Measurements from ENCODE around the gene SH3TC1.

Gene SH3TC1

DNA sequence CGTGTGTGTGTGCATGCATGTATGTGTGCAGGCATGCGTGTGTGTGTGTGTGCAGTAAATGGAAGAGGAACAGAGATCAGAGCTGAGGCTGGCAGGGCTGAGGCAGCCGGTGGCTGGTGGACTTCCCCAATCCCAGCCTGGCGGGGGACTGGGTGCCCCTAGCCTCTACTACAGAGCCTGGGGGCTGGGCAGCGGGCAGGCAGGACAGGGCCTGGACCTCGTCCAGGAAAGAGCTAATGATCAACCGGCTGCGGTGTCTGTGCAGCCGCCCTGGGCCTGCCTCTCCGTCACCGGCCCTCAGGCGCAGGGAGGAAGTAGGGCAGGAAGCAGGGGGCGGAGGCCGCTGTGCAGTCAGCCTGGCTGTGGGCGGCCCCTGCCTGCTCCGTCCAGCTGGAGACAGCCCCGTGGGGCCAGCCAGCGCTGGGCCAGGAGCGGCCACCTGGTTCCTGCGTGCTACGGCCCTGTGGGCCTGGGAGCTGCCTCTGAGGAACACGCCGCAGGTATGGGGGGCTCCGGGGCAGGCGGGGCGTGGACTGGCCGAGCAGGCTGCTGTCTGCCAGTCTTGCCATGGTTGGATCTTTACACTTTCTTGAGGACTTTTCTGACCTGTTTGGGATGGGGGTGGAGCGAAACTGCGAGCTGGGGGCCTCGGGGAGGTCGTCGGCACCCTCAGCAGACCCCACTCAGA is at the start of gene SH3TC1:
SH3TC1 (plus strand) TSS at position 385 of the 688 bp plus-strand sequence. CDS start 5,905 bp downstream, outside the sequence.
- peak; percentile 20 to 35 for DNase-seq (ENCODE audit: low read depth in 1 of 2, low spot score in 1 of 2)

DNA sequence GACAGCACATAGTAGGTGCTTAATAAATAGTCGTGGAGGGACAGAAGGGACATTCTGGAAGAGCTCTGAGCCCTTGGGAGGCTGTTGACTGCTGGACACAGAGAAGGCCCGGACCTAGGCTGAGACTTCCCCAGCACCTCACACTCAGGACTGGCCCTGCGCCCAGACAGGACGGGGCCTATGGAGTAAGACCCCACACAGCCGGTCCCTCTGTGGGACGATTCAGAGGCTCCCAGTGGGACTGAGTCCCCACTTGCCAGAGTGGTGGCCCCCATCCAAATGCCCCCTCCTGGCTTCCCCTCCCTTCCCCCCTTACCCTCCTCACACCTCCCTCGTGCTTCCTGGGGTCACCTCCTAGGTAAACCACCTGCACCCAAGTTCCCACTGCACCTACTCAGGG is 49.4 kb upstream of the SH3TC1 start:
- DNase-seq (ENCODE audit: low read depth in 1 of 2, low spot score in 1 of 2), result no peak

DNA sequence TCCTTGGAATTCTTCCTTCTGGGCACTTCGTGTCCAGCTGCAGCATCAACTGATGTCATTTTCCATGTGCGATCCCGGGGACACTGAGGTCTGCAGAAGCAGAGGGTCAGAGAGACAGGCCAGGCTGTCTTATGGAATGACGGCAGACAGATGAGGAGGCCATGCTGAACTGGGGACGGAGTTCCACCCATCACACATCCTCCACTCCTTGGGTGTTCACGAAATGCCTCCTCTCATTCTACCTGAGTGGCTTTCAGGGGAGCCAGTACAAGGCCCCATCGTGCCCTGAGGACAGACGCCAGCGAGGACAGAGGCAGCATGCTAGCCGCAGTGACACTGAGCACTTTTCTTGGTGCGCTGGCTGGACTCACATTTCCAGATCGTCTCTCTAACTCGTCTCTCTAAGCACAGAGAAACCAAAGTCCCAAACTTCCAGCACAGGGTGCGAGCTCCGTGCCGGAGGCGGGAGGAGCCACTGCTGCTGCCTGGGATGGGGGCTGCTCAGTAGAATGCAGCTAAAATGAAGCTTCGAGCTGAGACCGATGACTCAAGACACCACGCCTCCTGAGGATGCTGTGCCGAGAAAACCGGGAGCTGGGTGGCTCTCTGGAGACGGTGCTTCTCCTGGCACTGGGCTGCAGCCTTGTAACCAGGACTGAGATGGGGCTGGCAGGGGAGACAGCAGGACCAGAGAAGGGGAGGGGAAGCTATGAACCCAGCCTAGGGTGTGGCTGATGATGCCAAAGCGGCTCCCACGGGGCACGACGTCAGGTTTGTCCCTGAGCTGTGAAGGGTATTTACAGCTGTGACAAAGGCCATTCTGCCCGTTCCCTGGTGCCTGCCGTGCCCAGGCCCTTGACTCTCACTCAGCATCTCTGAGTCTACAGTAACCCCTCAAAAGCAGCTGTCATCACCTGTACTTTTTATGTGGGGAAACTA is 48.7 kb upstream of the SH3TC1 start:
- no peak for DNase-seq (ENCODE audit: low read depth in 1 of 2, low spot score in 1 of 2)

DNA sequence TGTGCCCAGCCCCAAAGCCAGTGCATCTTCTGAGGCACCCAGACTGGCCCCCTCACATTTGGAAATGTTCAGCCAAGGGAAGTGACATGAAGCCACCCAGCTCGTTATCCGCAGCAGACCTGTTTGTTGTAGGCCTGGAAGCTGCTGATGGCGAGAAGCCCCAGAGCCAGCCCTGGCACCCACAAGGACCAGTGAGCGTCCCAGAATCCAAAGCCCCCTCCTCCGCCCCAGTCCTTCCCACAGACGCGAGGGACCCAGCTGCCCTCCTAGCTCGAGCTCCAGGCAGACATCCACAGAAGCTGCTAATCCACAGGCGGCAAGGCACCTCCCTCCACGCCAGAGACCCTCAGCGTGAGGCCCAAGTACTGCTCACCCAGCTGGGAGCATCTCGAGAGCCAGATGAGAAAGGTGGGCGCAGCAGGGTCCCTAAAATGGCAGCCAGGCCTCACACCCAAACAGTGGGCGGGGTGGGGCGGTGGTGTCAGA is 47.9 kb upstream of the SH3TC1 start:
- DNase-seq (ENCODE audit: low read depth in 1 of 2, low spot score in 1 of 2), result no peak

DNA sequence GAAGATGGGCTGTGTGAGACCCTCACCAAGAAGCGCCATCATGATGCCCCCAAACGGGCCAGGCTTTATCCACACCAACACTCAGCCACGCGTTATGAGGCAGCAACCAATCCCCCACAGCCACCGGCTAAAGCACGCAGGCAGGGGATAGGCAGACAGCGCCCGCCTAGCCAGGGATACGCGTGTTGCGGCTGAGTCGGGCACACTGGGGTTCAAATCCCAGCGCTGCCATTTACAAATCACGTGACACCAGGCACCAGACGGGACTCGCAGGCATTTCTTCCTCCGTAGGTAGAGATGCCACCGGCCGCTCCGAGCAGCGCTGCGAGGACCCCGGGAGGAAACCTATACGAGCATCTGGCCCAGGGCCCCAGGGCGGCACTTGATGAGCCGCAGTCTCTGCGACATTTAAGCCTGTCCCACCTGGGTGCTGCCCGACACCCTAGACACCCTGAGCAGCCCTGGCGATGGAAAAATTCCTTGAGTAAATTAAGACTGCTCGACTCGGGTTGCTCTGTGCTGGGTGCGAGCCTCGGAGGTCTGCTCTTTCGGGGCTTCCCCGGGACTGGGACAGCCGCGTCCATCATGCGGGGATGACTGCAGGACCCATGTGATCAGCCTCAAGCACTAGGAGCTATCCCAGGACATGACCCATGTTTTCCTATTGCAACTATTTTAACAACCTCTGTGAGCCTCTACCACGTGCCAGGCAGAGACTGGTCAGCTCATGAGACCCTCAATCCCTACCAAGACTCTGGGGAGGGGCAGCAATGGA is 46.8 kb upstream of the SH3TC1 start:
- DNase-seq (ENCODE audit: low read depth in 1 of 2, low spot score in 1 of 2), result no peak

DNA sequence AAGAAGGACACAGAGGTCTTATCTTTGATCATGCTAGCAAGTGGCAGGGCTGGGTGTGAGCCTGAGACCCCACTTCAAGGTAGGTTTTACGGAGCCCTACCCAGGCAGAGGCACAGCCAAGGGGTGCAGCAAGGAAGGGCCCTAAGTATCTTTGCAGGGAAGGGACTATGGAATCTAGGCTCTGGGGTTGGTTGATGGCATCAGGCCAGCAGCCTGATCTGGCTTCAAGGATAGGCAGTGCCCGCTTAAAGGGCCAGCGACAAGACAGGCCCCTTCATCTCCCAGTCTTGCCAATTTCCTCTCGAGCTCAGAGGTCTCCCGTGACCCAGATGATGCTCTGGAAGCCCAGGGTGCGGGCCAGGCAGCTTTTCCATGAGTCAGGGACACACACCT is 46.2 kb upstream of the SH3TC1 start:
- DNase-seq (ENCODE audit: low read depth in 1 of 2, low spot score in 1 of 2), result no peak

DNA sequence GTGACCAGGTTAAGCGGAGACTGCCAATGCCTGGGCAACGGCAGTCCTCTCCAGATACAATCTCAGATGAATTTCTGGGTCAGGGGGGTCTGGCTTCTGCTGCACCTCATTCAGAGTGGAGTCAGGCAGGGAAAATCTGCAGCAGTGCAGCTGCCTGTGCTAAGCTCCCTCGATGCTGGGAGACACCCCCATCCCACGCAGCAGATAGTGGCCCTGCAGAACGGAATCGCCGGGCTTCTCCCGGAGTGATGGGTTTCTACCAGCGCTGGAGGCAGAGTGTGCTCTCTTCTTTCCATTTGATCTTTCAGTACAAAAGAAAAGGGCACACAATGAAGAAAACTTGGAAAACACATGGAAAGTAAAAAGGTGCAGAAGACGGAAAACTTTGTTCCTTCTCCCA is 45.6 kb upstream of the SH3TC1 start:
- no peak for DNase-seq (ENCODE audit: low read depth in 1 of 2, low spot score in 1 of 2)

DNA sequence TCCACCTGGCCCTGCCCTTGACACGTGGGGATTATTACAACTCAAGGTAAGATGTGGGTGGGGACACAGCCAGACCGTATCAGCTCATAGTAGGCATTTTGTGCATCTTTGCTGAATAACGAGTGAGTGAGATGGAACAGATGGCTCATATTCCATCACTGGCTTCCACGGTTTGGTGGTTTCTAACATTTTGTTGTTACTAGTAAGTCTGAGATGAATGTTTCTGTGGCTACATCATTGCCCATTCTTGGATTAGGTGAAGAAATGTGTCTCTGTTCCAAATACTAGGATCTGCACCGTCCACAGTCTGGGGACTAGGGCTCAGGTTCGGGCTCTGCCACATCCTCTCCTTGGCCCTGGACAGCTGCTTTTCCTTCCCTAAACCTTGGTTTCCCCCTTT is 44.0 kb upstream of the SH3TC1 start:
- no peak for DNase-seq (ENCODE audit: low read depth in 1 of 2, low spot score in 1 of 2)

DNA sequence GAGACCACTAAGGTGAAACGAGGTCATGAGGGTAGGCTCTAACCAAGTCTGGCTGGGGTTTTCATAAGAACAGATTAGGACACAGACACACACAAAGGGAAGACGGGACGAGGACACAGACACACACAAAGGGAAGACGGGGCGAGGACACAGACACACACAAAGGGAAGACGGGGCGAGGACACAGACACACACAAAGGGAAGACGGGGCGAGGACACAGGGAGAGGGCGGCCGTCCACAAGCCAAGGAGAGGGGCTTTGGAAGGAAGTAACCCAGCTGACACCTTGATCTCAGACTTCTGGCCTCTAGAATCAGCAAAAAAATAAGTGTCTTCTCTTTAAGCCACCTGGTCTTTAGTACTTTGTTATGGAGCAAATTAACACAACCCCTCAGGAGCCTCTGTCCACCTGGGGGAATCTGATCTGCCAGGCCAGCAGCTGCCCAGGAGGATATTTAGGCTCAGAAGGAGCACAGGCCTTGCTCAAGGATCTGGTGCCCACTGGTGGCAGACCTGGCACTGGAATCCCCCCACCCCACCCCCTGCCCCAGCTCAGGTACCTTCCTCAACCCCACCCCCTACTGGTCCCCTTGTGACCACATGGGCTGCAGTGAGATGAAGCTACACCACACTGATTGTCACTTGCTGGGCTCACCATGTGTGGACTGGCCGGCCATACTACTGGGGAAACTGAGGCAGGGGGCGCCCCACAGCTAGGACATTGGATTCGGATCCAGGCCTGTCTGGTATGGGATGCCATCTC is 43.2 kb upstream of the SH3TC1 start:
- no peak for DNase-seq (ENCODE audit: low read depth in 1 of 2, low spot score in 1 of 2)

DNA sequence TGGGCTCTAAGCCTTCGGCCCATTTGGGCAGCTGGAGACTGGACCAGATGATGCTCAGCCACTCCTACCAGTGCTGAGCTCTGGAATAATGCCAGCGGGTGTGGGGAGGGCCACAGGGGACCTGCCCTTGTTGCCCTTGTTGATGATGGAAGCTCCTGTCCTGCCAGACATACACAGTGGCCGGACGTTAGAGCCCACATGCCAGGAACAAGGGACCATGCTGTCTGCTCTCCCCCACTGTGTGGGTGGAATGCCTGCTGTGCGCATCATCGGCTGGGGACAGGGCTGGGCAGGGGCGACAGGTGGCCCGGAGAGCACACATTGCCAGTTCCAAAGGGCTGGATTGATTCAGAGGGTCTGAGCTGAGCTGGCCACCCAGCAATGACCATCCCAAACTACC is 42.5 kb upstream of the SH3TC1 start:
- no peak for DNase-seq (ENCODE audit: low read depth in 1 of 2, low spot score in 1 of 2)

DNA sequence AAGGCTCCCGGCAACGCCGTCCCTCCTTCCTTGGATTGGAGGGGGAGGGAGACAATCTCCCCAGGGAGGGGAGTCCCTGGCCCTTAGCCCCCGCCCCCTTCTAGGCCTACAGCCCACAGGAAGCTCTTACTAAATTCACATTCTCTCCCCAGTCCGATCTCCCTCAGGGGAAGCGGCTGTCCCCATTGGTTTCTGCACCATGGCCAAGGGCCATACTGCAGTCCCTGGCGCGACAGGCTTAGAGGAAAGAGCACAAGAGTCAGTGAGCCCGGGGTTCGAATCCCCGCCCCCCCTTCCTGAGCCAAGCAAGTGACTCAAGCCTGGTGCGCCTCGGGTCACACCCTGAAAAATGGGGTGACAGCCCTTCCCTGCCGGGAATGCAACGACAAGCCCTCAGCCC is 41.6 kb upstream of the SH3TC1 start:
- DNase-seq (ENCODE audit: low read depth in 1 of 2, low spot score in 1 of 2), result no peak

DNA sequence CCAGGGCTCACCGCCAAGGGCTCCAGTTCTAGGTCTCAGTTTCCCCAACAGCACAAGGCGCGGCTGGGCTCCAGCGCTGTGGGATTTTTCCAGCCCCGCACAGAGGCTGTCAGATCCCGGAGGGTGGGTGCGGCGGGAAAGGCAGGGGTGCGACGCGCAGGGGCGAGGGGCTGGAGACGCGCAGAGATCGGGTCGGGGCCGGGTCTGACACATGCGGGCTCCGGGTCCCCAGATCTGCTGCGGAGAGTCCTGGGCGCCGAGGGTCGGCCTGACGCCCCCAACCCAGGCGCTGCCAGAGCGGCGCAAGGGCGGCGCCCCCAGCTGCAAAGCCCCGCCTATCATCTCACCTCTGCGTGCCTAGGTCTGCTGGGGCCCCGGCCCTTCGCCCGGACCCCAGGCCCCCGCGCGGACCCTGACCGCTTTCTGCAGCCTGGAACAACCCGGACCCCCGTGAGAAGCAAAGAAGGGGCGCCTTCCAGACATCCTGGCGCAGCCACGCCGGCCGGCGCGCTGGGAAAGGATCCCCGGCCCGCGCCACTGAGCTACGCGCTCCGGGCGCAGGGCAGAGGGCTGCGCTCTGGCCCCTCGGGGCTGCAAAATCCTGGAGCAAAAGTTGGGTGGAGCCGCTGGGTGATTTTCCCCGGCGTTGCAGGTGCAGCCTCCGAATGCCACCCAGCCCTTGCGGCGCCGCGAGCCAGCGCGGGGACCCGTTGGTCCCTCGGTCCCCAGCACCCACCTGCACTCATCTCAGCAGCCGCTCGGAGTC is 41.0 kb upstream of the SH3TC1 start:
- no peak for DNase-seq (ENCODE audit: low read depth in 1 of 2, low spot score in 1 of 2)

DNA sequence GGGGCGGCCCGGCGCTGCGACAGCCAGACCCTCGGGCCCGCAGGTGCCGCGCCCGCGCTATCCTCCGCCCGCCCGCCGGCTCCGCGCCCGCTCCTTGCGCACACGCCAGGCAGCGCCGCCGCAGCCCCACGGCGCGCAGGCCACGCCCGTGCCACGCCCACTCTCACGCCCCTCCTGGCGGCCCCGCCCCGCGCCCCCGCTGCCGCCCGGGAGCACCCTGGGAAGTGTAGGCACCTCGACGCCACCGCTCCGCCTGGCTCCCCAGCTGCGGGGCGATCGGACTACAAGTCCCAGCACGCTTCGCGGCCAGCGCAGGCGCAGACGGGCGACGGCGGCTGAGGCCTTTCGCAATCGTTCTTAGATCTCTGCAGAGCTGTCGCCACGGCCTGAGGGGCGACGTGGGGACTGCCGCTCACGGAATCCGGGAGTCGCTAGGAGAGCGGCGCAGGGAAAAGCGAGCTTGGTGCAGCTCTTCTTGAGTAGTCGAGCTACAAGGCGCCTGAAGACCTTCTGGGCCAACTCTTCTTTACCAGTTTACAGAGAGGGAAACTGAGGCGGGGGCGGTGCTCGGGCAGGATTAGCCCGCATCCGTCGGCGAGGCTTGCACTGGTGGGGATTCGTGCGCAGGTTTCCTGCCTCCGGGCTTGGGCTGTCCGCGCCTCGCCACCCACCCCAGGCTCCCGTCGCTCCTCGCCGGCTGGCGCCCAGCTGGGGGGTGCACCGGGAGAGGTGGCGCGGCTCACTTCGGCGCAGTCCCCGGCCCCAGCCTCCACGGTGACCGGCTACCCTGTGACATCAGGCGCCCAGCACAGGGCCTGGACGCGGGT is 40.2 kb upstream of the SH3TC1 start, which contains the start of gene ABLIM2:
ABLIM2 (minus strand) TSS at position 104 of the 827 bp plus-strand sequence. CDS start 124 bp downstream, outside the sequence.
- peak; percentile 99 to 100 for DNase-seq (ENCODE audit: low read depth in 1 of 2, low spot score in 1 of 2)

DNA sequence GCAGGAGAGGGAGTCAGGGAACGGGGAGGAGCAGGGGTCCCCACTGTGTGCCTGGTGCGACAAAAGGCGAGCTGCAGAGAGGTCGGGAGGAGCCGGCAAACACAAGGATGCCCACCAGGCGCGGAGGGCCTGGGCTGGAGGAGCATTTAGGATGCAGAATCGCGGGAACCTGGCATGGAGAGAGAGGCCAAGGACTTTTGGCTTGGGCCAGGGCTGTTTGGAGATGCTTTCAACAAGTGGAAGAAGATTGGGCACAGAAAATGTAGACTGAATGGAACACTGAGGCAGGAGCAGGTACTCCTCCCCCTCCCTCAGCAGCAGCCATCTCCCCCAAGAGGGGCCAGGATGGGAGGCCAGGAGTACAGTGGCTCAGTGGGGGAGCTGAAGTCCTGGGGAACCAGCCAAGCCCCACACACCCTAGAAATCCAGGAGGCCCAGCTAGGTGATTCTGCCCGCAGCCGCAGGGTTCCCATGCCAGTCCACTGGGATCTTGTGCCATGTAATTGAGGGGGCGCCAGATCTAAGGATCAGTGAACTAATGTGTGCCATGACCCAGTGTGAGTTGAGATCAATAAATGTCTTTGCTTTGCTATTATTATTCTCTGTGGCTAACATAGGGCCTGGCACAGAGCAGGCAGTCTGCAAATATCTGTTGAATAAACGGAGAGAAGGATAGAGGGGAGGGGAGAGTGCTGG is 39.4 kb upstream of the SH3TC1 start:
- DNase-seq (ENCODE audit: low read depth in 1 of 2, low spot score in 1 of 2), result no peak

DNA sequence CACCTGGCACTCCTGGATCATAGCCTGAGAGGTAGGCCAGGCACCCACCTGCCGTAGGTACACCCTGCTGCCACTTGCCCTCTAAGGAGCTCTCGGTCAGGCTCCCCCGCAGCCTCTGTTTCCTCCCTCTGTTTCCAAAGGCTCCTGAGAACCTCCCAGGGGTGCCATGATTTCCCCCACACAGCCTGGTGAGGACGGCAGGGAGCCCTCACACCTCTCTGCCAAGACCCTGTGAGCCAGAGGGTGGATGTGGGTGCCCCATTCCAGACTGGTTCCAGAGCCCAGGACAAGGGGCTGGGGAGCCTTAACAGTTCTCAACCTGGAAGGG is 38.9 kb upstream of the SH3TC1 start:
- no peak for DNase-seq (ENCODE audit: low read depth in 1 of 2, low spot score in 1 of 2)

DNA sequence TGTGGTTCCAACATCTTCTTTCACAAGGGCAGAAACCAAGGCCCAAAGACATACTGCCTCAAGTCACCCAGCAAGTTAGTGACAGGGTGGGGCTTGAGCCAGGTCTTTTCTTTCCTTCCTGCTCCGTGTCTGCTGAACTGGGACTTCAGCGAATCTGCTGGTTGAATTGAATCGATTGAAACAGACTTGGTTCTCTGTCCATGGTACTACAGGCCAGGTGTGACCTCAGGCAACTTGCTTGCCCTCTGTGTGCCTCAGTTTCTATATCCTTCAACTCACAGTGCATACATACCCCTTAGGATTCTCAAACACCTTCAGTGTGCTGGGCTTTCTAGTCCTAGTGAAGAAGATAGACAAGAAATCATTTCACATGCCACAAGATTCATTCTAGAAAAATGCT is 38.5 kb upstream of the SH3TC1 start:
- no peak for DNase-seq (ENCODE audit: low read depth in 1 of 2, low spot score in 1 of 2)

DNA sequence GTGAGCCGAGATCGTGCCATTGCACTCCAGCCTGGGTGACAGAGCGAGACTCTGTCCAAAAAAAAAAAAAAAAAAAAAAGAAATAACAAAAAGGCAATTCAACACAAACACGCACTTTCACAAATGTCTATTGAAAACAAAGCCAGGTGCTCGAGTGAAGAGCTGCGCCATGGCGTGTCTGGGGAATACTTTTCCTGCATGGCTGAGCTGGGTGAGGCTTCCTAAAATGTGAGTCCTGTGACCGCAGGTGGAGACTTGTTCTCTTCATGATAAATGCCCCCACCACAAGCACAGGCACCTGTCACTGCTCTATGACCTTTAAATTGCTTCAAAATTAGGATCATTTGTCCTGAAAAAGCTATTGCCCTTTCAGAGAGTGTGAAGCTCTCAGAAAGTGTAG is 36.5 kb upstream of the SH3TC1 start:
- no peak for DNase-seq (ENCODE audit: low read depth in 1 of 2, low spot score in 1 of 2)

DNA sequence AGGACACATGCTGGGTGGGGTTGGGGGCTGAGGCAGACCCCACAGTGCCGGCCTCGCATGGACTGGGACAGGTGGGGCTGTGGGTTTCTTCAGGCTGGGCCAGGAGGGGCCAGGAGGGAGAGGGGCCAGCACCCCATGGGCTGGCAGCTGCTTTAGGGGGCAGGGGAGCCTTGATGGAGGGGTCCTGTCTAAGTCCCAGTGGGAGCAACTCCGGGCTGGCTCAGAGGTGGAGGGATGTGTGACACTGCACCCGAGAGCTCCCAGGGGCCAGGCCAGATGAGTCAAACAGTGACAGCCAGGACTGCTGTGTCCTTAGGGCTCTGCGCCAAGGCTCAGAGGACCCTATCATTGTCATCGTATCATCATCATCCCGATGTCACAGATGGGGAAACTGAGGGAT is 36.1 kb upstream of the SH3TC1 start:
- DNase-seq (ENCODE audit: low read depth in 1 of 2, low spot score in 1 of 2), result no peak
